22Rv1 (cell line): ENCODE data around the gene DMXL1.

Experiments
- ZFX ChIP-seq: fragments of 450-650 bp; IDR thresholded peaks from 2 replicates; pipeline ENCODE4 v1.6.1; 2017; ENCODE audit warnings: antibody characterized with exemption, borderline replicate concordance
- TF ChIP-seq, protein P1 (sequence below): fragments of 450-650 bp; IDR thresholded peaks from 2 replicates; pipeline ENCODE4 v1.5.1; 2017; ENCODE audit warnings: mild to moderate bottlenecking

- TF ChIP-seq, protein P1, sequence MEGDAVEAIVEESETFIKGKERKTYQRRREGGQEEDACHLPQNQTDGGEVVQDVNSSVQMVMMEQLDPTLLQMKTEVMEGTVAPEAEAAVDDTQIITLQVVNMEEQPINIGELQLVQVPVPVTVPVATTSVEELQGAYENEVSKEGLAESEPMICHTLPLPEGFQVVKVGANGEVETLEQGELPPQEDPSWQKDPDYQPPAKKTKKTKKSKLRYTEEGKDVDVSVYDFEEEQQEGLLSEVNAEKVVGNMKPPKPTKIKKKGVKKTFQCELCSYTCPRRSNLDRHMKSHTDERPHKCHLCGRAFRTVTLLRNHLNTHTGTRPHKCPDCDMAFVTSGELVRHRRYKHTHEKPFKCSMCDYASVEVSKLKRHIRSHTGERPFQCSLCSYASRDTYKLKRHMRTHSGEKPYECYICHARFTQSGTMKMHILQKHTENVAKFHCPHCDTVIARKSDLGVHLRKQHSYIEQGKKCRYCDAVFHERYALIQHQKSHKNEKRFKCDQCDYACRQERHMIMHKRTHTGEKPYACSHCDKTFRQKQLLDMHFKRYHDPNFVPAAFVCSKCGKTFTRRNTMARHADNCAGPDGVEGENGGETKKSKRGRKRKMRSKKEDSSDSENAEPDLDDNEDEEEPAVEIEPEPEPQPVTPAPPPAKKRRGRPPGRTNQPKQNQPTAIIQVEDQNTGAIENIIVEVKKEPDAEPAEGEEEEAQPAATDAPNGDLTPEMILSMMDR, result no peak
- TF ChIP-seq ZFX, result no peak
These were observed 206.1 kb downstream of the DMXL1 start for GRCh38 chr5:119276978-119277377.
